Coronary artery (tissue), 2 donors: ENCODE results near the gene GJC1.

Experiments
- DNase-seq: peaks from one replicate; pipeline ENCODE4 v3.0.0-alpha.2; 2017; ENCODE audit warnings: low spot score
- H3K27ac ChIP-seq, 2 donors: fragments of 200-600 bp; sonication (generic); one replicate each; pipeline ENCODE4 v1.5.1; 2016 to 2019
- H3K4me3 ChIP-seq: fragments of 200-600 bp; sonication (generic); 2 replicates; pipeline ENCODE4 v1.5.1; 2016; ENCODE audit warnings: mild to moderate bottlenecking, moderate library complexity
- CTCF ChIP-seq: fragments of 200-600 bp; sonication (generic); IDR thresholded peaks from one replicate; pipeline ENCODE4 v1.5.1; 2019; ENCODE audit warnings: antibody characterized with exemption

Gene GJC1

GRCh38 chr17:44829523-44830358 is at the start of gene GJC1:
GJC1 (minus strand) TSS chr17:44830287; CDS start chr17:44805817, 24,470 bp downstream.
- peak within 1 kb of the TSS; percentile 91 to 93 for H3K27ac ChIP-seq
- TF ChIP-seq CTCF: no peak

GRCh38 chr17:44879376-44879775 is 49.3 kb upstream of the GJC1 start:
- TF ChIP-seq CTCF: no peak
- DNase-seq: no peak
- H3K4me3 ChIP-seq: no peak overlapping the region
- H3K27ac ChIP-seq: no peak overlapping the region

More at GRCh38 chr17:44829523-44830358, at the start of gene GJC1:
- DNase-seq: no peak
- H3K4me3 ChIP-seq: peak within 1 kb of the TSS; percentile 84

GRCh38 chr17:44878627-44879221 is 48.6 kb upstream of the GJC1 start:
- DNase-seq: no peak
- H3K27ac ChIP-seq: no peak overlapping the region
- H3K4me3 ChIP-seq: no peak overlapping the region
- peak; percentile 39 for TF ChIP-seq CTCF

GRCh38 chr17:44877121-44877520 is 47.0 kb upstream of the GJC1 start:
- DNase-seq: no peak
- Histone ChIP-seq H3K4me3 (no peak overlapping the region), H3K27ac (no peak overlapping the region)
- TF ChIP-seq CTCF: no peak

GRCh38 chr17:44875761-44876160 is 45.7 kb upstream of the GJC1 start:
- no peak for DNase-seq

GRCh38 chr17:44872131-44872768 is 42.2 kb upstream of the GJC1 start:
- DNase-seq: no peak
- Histone ChIP-seq H3K27ac (peak overlapping the region in 1 of 2 donors; percentile 66), H3K4me3 (no peak overlapping the region)
- no peak for TF ChIP-seq CTCF

More at GRCh38 chr17:44875761-44876160, 45.7 kb upstream of the GJC1 start:
- H3K4me3 ChIP-seq: no peak overlapping the region
- TF ChIP-seq CTCF: no peak
- H3K27ac ChIP-seq: no peak overlapping the region
